K562 (cell line): ENCODE measurements around the gene GADD45GIP1. TPM values are rescaled to one million over a fixed set of nuclear protein-coding genes. Genes with fewer than 3 reads are reported as not detected.
"Not testable (repeated sequence)": the region's sequence is repeated elsewhere in the genome, so short reads cannot be mapped to it uniquely, and the experiment has no call there.

Experiments used
- ATAC-seq: fragments of 200-7000 bp; cut with Tn5 transposase; 3 replicates; pipeline ENCODE4 v1.9.1; 2020; ENCODE audit warnings: moderate library complexity
- BruUV-seq: library from RNA; stranded (reverse); fragments of 400-500 nt; replicated peaks from 2 replicates; lab custom pipeline; 2021; lab: Mats Ljungman, UMichigan
- CTCF ChIA-PET: fragments of 300-600 bp; formaldehyde crosslinking; extraction: SDS; loops from one replicate; lab custom pipeline; 2021; ENCODE audit warnings: low intra/inter-chr PET ratio; lab: Yijun Ruan, JAX
- POLR2A ChIA-PET: fragments of 300-600, 350-650 bp; sonication (Branson Sonifier 250); formaldehyde crosslinking; extraction: SDS; loops from one replicate; lab custom pipeline; 2021; ENCODE audit warnings: antibody characterized with exemption, inconsistent platforms; lab: Yijun Ruan, JAX
- DNase-seq, 4 experiments: peaks; one replicate each; pipeline versions ENCODE4 v3.0.0 to v3.0.0-alpha.2; 2011 to 2018; ENCODE audit warnings: low spot score in 3 of 4, mixed read lengths in 3 of 4; ENCODE audit errors: extremely low read depth in 1 of 4
- FAIRE-seq: peaks from 2 replicates; lab custom pipeline; 2011; peaks lifted over from hg19 to GRCh38; lab: Jason Lieb, UNC
- H2AFZ ChIP-seq: 2 replicates; pipeline ENCODE4 v1.6.0; 2011; ENCODE audit warnings: low read depth, low read length, control low read depth, inconsistent platforms
- H3K27ac ChIP-seq: fragments of 200-600 bp; 3 replicates; pipeline ENCODE4 v1.8.0; 2011; ENCODE audit warnings: low read depth, mild to moderate bottlenecking, control low read depth, inconsistent platforms, low read length, moderate library complexity, mixed read lengths; ENCODE audit errors: extremely low read depth
- H3K27me3 ChIP-seq, 2 experiments: fragments of 300-600 bp in 1 of 2; 2 replicates in 1 of 2; 3 replicates in 1 of 2; pipeline versions ENCODE4 v1.6.0 to v1.8.0; 2011; ENCODE audit warnings: inconsistent platforms in 2 of 2, low read length in 2 of 2, mild to moderate bottlenecking in 1 of 2, mixed read lengths in 1 of 2, moderate library complexity in 1 of 2; ENCODE audit not compliant: control insufficient read depth in 2 of 2, insufficient read depth in 2 of 2
- H3K36me3 ChIP-seq: fragments of 300-600 bp; 3 replicates; pipeline ENCODE4 v1.8.0; 2011; ENCODE audit warnings: mild to moderate bottlenecking, low read length, inconsistent platforms; ENCODE audit not compliant: control insufficient read depth, insufficient read depth
- H3K4me1 ChIP-seq, 2 experiments: fragments of 200-600 bp in 1 of 2; replicated peaks in 1 of 2; 2 replicates in 1 of 2; 3 replicates in 1 of 2; pipeline versions ENCODE4 v1.5.1 to v1.8.0; 2011; ENCODE audit warnings: inconsistent platforms in 2 of 2, low read length in 2 of 2, mild to moderate bottlenecking in 1 of 2, mixed read lengths in 1 of 2, moderate library complexity in 1 of 2; ENCODE audit not compliant: control insufficient read depth in 2 of 2, insufficient read depth in 2 of 2
- H3K4me2 ChIP-seq: 2 replicates; pipeline ENCODE4 v1.6.1; 2011; ENCODE audit warnings: low read length, control low read depth, inconsistent platforms, mixed read lengths; ENCODE audit not compliant: insufficient read depth
- H3K4me3 ChIP-seq: fragments of 200-600 bp; sonication (generic), shearing (Covaris generic); 2 replicates; pipeline ENCODE4 v1.5.1; 2016; ENCODE audit warnings: control low read depth, inconsistent platforms
- H3K79me2 ChIP-seq: fragments of 200-600 bp; 3 replicates; pipeline ENCODE4 v1.8.0; 2011; ENCODE audit warnings: low read length, inconsistent platforms; ENCODE audit not compliant: control insufficient read depth, insufficient read depth
- H3K9ac ChIP-seq, 2 experiments: 2 replicates each; pipeline versions ENCODE4 v1.6.0 to v1.6.1; 2011; ENCODE audit warnings: low read depth in 2 of 2, low read length in 2 of 2, control low read depth in 1 of 2, inconsistent platforms in 1 of 2, mild to moderate bottlenecking in 1 of 2, mixed read lengths in 1 of 2; ENCODE audit not compliant: insufficient read depth in 1 of 2
- H3K9me1 ChIP-seq: one replicate; pipeline ENCODE4 v1.6.0; 2011; ENCODE audit warnings: inconsistent platforms, mild to moderate bottlenecking, low read length, moderate library complexity; ENCODE audit not compliant: control insufficient read depth, insufficient read depth
- H3K9me3 ChIP-seq: replicated peaks from 2 replicates; pipeline ENCODE4 v1.5.1; 2011; ENCODE audit warnings: low read depth, low read length, inconsistent platforms; ENCODE audit not compliant: control insufficient read depth, insufficient read depth
- H4K20me1 ChIP-seq: replicated peaks from 2 replicates; pipeline ENCODE4 v1.6.1; 2011; ENCODE audit warnings: low read length, inconsistent platforms, mixed read lengths; ENCODE audit not compliant: control insufficient read depth, insufficient read depth
- DDX20 ChIP-seq: fragments of 450-650 bp; IDR thresholded peaks from 2 replicates; pipeline ENCODE4 v1.6.1; 2016; ENCODE audit warnings: missing genetic modification characterization, low read depth, mild to moderate bottlenecking, missing compliant biosample characterization, moderate library complexity
- FOXM1 ChIP-seq, 2 experiments: fragments of 450-650 bp in 1 of 2; sonication (generic) in 1 of 2; formaldehyde crosslinking in 1 of 2; IDR thresholded peaks; 2 replicates each; pipeline versions ENCODE4 v1.6.1 to v1.9.0; 2017 to 2022; ENCODE audit warnings: low read depth in 2 of 2, mild to moderate bottlenecking in 2 of 2, missing genetic modification reagents in 1 of 2, moderate library complexity in 1 of 2
- KAT7 ChIP-seq: sonication (generic); formaldehyde crosslinking; IDR thresholded peaks from 2 replicates; pipeline ENCODE4 v1.8.0; 2022; ENCODE audit warnings: missing genetic modification reagents, mild to moderate bottlenecking, borderline replicate concordance
- KDM5B ChIP-seq: fragments of 200-600 bp; sonication (generic); IDR thresholded peaks from 2 replicates; pipeline ENCODE4 v1.6.1; 2012; ENCODE audit warnings: low read depth, mild to moderate bottlenecking, moderate library complexity, low read length, control low read depth, inconsistent platforms; ENCODE audit not compliant: insufficient replicate concordance
- KLF6 ChIP-seq: fragments of 250-450 bp; sonication (Bioruptor Pico); IDR thresholded peaks from 2 replicates; pipeline ENCODE4 v1.4.0; 2020; ENCODE audit warnings: mild to moderate bottlenecking, moderate library complexity, borderline replicate concordance
- MAFG ChIP-seq: fragments of 450-650 bp; conservative IDR thresholded peaks from 2 replicates; pipeline ENCODE4 v1.6.1; 2016; ENCODE audit warnings: missing genetic modification characterization, missing compliant biosample characterization
- NFXL1 ChIP-seq: fragments of 450-650 bp; formaldehyde crosslinking; IDR thresholded peaks from 2 replicates; pipeline ENCODE4 v1.4.0; 2021; ENCODE audit warnings: mild to moderate bottlenecking
- NUFIP1 ChIP-seq: fragments of 450-650 bp; IDR thresholded peaks from 2 replicates; pipeline ENCODE4 v1.6.1; 2018; ENCODE audit not compliant: partially characterized antibody
- RUNX1 ChIP-seq: sonication (generic); IDR thresholded peaks from 2 replicates; pipeline ENCODE4 v1.6.1; 2016; ENCODE audit warnings: antibody characterized with exemption, low read depth
- SAFB ChIP-seq: fragments of 200-400 bp; formaldehyde crosslinking; IDR thresholded peaks from 2 replicates; pipeline ENCODE4 v1.6.1; 2017; ENCODE audit warnings: low read depth, low read length, borderline replicate concordance
- SRSF9 ChIP-seq: fragments of 200-400 bp; formaldehyde crosslinking; IDR thresholded peaks from 2 replicates; pipeline ENCODE4 v1.6.1; 2017; ENCODE audit warnings: low read depth, low read length, borderline replicate concordance
- U2AF1 ChIP-seq: fragments of 200-400 bp; formaldehyde crosslinking; optimal IDR thresholded peaks from 2 replicates; pipeline ENCODE3; 2017; ENCODE audit warnings: mild to moderate bottlenecking, low read depth, low read length, moderate library complexity
- ZBTB17 ChIP-seq: fragments of 450-650 bp; formaldehyde crosslinking; IDR thresholded peaks from 2 replicates; pipeline ENCODE4 v1.4.0; 2020; ENCODE audit warnings: mild to moderate bottlenecking
- ZNF23 ChIP-seq: fragments of 250-450 bp; sonication (Bioruptor Pico); IDR thresholded peaks from 2 replicates; pipeline ENCODE4 v1.4.0; 2020; ENCODE audit warnings: mild to moderate bottlenecking
- WGBS: fragments of 100-300 bp; shearing (Covaris generic); methylation state at CpG from one replicate; pipeline ENCODE4 v1.1.6; 2016; ENCODE audit warnings: low coverage, mixed read lengths; ENCODE audit not compliant: insufficient coverage; ENCODE audit errors: missing lambda C conversion rate; 5-methylcytosine and 5-hydroxymethylcytosine counted together
- in situ Hi-C: fragments of 300-500 bp; cut with MboI; formaldehyde crosslinking; loops from 4 replicates; pipeline ENCODE4 v1.15.0; 2018; ENCODE audit warnings: inconsistent platforms, mixed read lengths
- intact Hi-C: fragments of 100-400 bp; cut with micrococcal nuclease; formaldehyde crosslinking; loops from 2 replicates; pipeline ENCODE4 v1.14.2; 2022
- polyA plus RNA-seq, 8 experiments: library from polyadenylated mRNA; depleted of rRNA in 4 of 8; stranded (reverse) in 5 of 8; unstranded in 3 of 8; fragments of >200 nt; fragmentation: Nextera tagmentation in 2 of 8; fragmentation: Illumina TruSeq in 1 of 8; extraction: Ambion mirVana in 2 of 8; extraction: Trizol in 1 of 8; gene quantifications; 2 replicates each; pipeline versions ENCODE4 v1.2.1 to v1.2.3, GENCODE V29; 2011 to 2014; ENCODE audit warnings: inconsistent platforms in 1 of 8, missing spikeins in 1 of 8
- total RNA-seq, 7 experiments: library from RNA; depleted of rRNA in 6 of 7; stranded (reverse); fragments of >200 nt in 6 of 7; fragmentation: Illumina TruSeq in 2 of 7; extraction: Trizol in 2 of 7; gene quantifications; 2 replicates each; pipeline versions ENCODE4 v1.2.1 to v1.2.3, GENCODE V29; 2011 to 2021; ENCODE audit warnings: low replicate concordance in 1 of 7
- TF ChIP-seq, protein P1 (sequence below): fragments of 200-800 bp; sonication (Bioruptor generic); IDR thresholded peaks from 2 replicates; pipeline ENCODE4 v1.6.1; 2017; ENCODE audit warnings: missing genetic modification characterization, missing compliant biosample characterization

The GADD45GIP1 gene
- total and polyA plus RNA-seq, 9 of the 15 experiments (the other 6 are each of a cell fraction or from before 2014, with no cell fraction given), result 5.1 to 161 (median 29.2) TPM

DNA sequence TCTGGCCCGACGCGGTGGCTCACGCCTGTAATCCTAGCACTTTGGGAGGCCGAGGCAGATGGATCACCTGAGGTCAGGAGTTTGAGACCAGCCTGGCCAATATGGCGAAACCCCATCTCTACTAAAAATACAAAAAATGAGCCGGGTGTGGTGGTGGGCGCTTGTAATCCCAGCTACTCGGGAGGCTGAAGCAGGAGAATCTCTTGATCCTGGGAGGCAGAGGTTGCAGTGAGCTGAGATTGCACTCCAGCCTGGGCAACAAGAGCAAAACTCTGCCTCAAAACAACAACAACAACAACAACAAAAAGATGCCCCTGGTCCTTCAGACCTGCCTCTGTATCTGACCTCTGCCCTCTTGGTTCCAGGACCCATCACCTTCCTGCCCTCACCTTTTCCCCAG, 1.4 kb downstream of the GADD45GIP1 start:
- CTCF ChIA-PET, ATAC-seq: not testable (repeated sequence)
- peak; percentile 32 for TF ChIP-seq KDM5B
- TF ChIP-seq, all 486 proteins: peak for 1; not testable (repeated sequence) for 485
- in situ Hi-C loops, H3K9me1 ChIP-seq, H3K27me3 ChIP-seq, BruUV-seq, H2AFZ ChIP-seq, H4K20me1 ChIP-seq, H3K9me3 ChIP-seq, DNase-seq, FAIRE-seq, intact Hi-C loops: not testable (repeated sequence)
- 77% methylated on average over 9 of the region's 9 CpGs for WGBS
- Histone ChIP-seq H3K4me3 (peak overlapping the region; percentile 96), H3K79me2 (peaks cover 50% of the 10 kb centered on the region), H3K4me1 (peaks cover 0 to 39% of the 10 kb centered on the region in 2 experiments; a peak in 3 of 5 replicates), H3K9ac (peak overlapping the region; percentile 88 to 99; a peak in 2 of 4 replicates), H3K36me3 (peaks cover 50% of the 10 kb centered on the region; the same call in 2 of the 3 replicates), H3K27ac (peak overlapping the region; percentile 47; the same call in 1 of the 3 replicates), H3K4me2 (peak overlapping the region; percentile 96)
- POLR2A ChIA-PET, result interaction anchor here (0.6 to 3.7 kb wide), 11 partner anchors 8 to 162 kb away, joined by 3 to 18 read pairs (median 6); partner anchors contain the start of genes GCDH, NACC1 and RAD23A

GRCh38 chr19:12954612-12954962, 2.4 kb downstream of the GADD45GIP1 start:
- POLR2A ChIA-PET, result interaction anchor here (0.7 to 3.7 kb wide), 10 partner anchors 8 to 209 kb away, joined by 3 to 18 read pairs (median 6); partner anchors contain the start of genes DAND5, GCDH, KLF1 and RAD23A
- BruUV-seq, result no TSS peak
- H2AFZ ChIP-seq, result no peak overlapping the region
- H3K79me2 ChIP-seq, result peaks cover 52% of the 10 kb centered on the region
- H3K27ac ChIP-seq, result peak overlapping the region; percentile 4; the same call in 1 of the 3 replicates
- WGBS, result 23% methylated on average over 1 of the region's 1 CpG
- CTCF ChIA-PET, result no interaction called here
- no peaks in the 10 kb centered on the region; the same call in 1 of the 2 replicates for H4K20me1 ChIP-seq
- H3K9me1 ChIP-seq, result no peaks in the 10 kb centered on the region
- no peak overlapping the region for H3K4me2 ChIP-seq
- intact Hi-C loops, result no loop called here
- peak overlapping the region in 1 of 2 experiments; percentile 56; a peak in 2 of 4 replicates for H3K9ac ChIP-seq
- peaks cover 59% of the 10 kb centered on the region; the same call in 2 of the 3 replicates for H3K36me3 ChIP-seq
- DNase-seq, result no peak
- ATAC-seq, result no peak
- in situ Hi-C loops, result no loop called here
- FAIRE-seq, result no peak
- no peak overlapping the region for H3K4me3 ChIP-seq
- no peaks in the 10 kb centered on the region for H3K27me3 ChIP-seq
- H3K4me1 ChIP-seq, result peaks cover 0 to 39% of the 10 kb centered on the region in 2 experiments; a peak in 3 of 5 replicates
- H3K9me3 ChIP-seq, result no peaks in the 10 kb centered on the region
- TF ChIP-seq FOXM1 (IDR thresholded peaks at IDR 0.05; ENCODE audit: low read depth), result no peak
- TF ChIP-seq FOXM1 (CRISPR knock-in tag; IDR thresholded peaks at IDR 0.05; ENCODE audit: low read depth), result no peak
- no peak for TF ChIP-seq NFXL1 (CRISPR knock-in tag)
- TF ChIP-seq, protein P1, sequence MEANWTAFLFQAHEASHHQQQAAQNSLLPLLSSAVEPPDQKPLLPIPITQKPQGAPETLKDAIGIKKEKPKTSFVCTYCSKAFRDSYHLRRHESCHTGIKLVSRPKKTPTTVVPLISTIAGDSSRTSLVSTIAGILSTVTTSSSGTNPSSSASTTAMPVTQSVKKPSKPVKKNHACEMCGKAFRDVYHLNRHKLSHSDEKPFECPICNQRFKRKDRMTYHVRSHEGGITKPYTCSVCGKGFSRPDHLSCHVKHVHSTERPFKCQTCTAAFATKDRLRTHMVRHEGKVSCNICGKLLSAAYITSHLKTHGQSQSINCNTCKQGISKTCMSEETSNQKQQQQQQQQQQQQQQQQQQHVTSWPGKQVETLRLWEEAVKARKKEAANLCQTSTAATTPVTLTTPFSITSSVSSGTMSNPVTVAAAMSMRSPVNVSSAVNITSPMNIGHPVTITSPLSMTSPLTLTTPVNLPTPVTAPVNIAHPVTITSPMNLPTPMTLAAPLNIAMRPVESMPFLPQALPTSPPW (CRISPR knock-in tag), result no peak
- TF ChIP-seq ZNF23 (CRISPR knock-in tag), result no peak
- TF ChIP-seq SRSF9, result no peak
- no peak for TF ChIP-seq SAFB
- no peak for TF ChIP-seq MAFG (tag)
- no peak for TF ChIP-seq KLF6 (CRISPR knock-in tag)
- no peak for TF ChIP-seq DDX20
- TF ChIP-seq NUFIP1, result no peak
- TF ChIP-seq RUNX1, result no peak
- TF ChIP-seq ZBTB17 (CRISPR knock-in tag), result no peak
- TF ChIP-seq U2AF1, result no peak
- no peak for TF ChIP-seq KAT7 (CRISPR knock-in tag)
